K562 (cell line): ENCODE data around the gene CYB5R4. TPM values are rescaled to one million over a fixed set of nuclear protein-coding genes. Genes with fewer than 3 reads are reported as not detected.
A peak's percentile ranks its signal among the peaks of the same experiment; 100 is the strongest.

Experiments
- EP300 ChIP-seq: IDR thresholded peaks from 2 replicates; pipeline ENCODE4 v1.6.1; 2012; ENCODE audit warnings: low read length, improper control_type of control experiment
- ESRRA ChIP-seq: fragments of 450-650 bp; IDR thresholded peaks from 2 replicates; pipeline ENCODE4 v1.6.1; 2014; ENCODE audit warnings: low read depth, mild to moderate bottlenecking, moderate library complexity, borderline replicate concordance
- MTA1 ChIP-seq: fragments of 450-650 bp; IDR thresholded peaks from 2 replicates; pipeline ENCODE4 v1.6.1; 2017; ENCODE audit warnings: borderline replicate concordance
- NCOR1 ChIP-seq: fragments of 450-650 bp; IDR thresholded peaks from 2 replicates; pipeline ENCODE4 v1.6.1; 2016; ENCODE audit warnings: mild to moderate bottlenecking, moderate library complexity
- PRPF4 ChIP-seq: fragments of 200-400 bp; formaldehyde crosslinking; IDR thresholded peaks from one replicate; pipeline ENCODE4 v1.6.1; 2017; ENCODE audit warnings: low read length, low read depth, mild to moderate bottlenecking; ENCODE audit not compliant: insufficient read depth, poor library complexity, severe bottlenecking
- RCOR1 ChIP-seq, 2 experiments: IDR thresholded peaks; 2 replicates each; pipeline ENCODE4 v1.6.1; 2012; ENCODE audit warnings: low read depth in 2 of 2, low read length in 2 of 2, borderline replicate concordance in 1 of 2, improper control_type of control experiment in 1 of 2
- YBX1 ChIP-seq: fragments of 450-650 bp; IDR thresholded peaks from 2 replicates; pipeline ENCODE4 v1.7.1; 2016; ENCODE audit warnings: mild to moderate bottlenecking
- polyA plus RNA-seq, 8 experiments: library from polyadenylated mRNA; depleted of rRNA in 4 of 8; stranded (reverse) in 5 of 8; unstranded in 3 of 8; fragments of >200 nt; fragmentation: Nextera tagmentation in 2 of 8; fragmentation: Illumina TruSeq in 1 of 8; extraction: Ambion mirVana in 2 of 8; extraction: Trizol in 1 of 8; gene quantifications; 2 replicates each; pipeline versions ENCODE4 v1.2.1 to v1.2.3, GENCODE V29; 2011 to 2014; ENCODE audit warnings: inconsistent platforms in 1 of 8, missing spikeins in 1 of 8
- total RNA-seq, 7 experiments: library from RNA; depleted of rRNA in 6 of 7; stranded (reverse); fragments of >200 nt in 6 of 7; fragmentation: Illumina TruSeq in 2 of 7; extraction: Trizol in 2 of 7; gene quantifications; 2 replicates each; pipeline versions ENCODE4 v1.2.1 to v1.2.3, GENCODE V29; 2011 to 2021; ENCODE audit warnings: low replicate concordance in 1 of 7
- TF ChIP-seq, protein P1 (sequence below), 2 experiments: fragments of 450-650 bp in 1 of 2; sonication (generic) in 1 of 2; formaldehyde crosslinking in 1 of 2; IDR thresholded peaks; 2 replicates each; pipeline versions ENCODE4 v1.7.1 to v1.9.0; 2016 to 2022; ENCODE audit warnings: inconsistent platforms in 1 of 2, mild to moderate bottlenecking in 1 of 2, missing genetic modification reagents in 1 of 2
- TF ChIP-seq, protein P2 (sequence below): sonication (generic); IDR thresholded peaks from 2 replicates; pipeline ENCODE4 v1.6.1; 2016
- TF ChIP-seq, protein P3 (sequence below): fragments of 450-650 bp; formaldehyde crosslinking; IDR thresholded peaks from 2 replicates; pipeline ENCODE4 v1.4.0; 2022; ENCODE audit warnings: missing genetic modification characterization
- TF ChIP-seq, protein P4 (sequence below): IDR thresholded peaks from 2 replicates; pipeline ENCODE4 v1.6.1; 2014; ENCODE audit warnings: antibody characterized with exemption

Gene CYB5R4
- total and polyA plus RNA-seq, 9 of the 15 experiments (the other 6 are each of a cell fraction or from before 2014, with no cell fraction given): 5.9 to 23.1 (median 19.0) TPM

DNA sequence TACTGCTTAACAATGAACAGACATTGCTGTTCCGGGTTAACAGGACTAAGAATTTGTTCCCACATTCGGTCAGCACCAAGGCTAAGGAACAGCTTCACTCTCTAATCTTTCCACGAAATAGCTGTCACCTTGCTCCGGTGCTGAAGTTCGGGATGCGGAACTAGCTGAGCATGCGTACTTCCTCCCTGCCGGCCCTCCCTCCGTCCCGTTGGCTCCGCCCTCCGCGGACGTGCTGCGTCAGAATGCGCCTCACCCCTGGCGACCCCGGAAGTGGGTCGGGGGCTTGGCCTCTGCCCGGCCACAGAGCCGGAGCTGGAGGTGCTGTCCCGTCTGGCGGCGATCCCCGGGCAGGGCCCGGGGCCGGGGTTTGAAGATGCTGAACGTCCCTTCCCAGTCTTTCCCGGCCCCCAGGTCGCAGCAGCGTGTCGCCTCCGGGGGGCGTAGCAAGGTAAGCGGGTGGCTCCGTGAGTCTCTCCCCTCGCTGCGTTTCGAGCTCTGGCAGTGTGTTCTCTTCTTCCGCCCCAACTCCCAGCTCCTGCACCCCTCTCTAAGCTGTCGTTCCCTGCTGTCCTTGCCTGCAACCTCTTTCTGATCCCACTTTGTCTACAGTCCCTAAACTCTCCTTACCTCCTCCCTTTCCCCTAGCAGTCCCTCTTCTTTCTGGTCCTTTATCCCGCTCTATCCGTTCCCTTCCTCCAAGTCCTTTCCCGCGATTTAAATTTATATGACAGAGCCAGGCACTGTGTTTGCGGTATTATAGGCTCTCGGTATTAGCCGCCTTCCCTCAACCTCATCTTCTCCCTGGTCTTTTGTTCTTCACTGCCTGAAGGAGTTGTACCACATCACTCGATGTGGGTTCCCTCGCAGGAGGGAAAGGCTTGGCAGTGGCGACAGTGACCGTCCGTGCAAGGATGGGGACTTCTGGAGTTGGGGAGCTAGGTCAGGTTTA lies at the start of gene CYB5R4 (continued):
- TF ChIP-seq, protein P1, sequence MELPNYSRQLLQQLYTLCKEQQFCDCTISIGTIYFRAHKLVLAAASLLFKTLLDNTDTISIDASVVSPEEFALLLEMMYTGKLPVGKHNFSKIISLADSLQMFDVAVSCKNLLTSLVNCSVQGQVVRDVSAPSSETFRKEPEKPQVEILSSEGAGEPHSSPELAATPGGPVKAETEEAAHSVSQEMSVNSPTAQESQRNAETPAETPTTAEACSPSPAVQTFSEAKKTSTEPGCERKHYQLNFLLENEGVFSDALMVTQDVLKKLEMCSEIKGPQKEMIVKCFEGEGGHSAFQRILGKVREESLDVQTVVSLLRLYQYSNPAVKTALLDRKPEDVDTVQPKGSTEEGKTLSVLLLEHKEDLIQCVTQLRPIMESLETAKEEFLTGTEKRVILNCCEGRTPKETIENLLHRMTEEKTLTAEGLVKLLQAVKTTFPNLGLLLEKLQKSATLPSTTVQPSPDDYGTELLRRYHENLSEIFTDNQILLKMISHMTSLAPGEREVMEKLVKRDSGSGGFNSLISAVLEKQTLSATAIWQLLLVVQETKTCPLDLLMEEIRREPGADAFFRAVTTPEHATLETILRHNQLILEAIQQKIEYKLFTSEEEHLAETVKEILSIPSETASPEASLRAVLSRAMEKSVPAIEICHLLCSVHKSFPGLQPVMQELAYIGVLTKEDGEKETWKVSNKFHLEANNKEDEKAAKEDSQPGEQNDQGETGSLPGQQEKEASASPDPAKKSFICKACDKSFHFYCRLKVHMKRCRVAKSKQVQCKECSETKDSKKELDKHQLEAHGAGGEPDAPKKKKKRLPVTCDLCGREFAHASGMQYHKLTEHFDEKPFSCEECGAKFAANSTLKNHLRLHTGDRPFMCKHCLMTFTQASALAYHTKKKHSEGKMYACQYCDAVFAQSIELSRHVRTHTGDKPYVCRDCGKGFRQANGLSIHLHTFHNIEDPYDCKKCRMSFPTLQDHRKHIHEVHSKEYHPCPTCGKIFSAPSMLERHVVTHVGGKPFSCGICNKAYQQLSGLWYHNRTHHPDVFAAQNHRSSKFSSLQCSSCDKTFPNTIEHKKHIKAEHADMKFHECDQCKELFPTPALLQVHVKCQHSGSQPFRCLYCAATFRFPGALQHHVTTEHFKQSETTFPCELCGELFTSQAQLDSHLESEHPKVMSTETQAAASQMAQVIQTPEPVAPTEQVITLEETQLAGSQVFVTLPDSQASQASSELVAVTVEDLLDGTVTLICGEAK (IDR thresholded peaks at IDR 0.05): peak; percentile 92
- TF ChIP-seq, protein P1 (CRISPR knock-in tag; IDR thresholded peaks at IDR 0.05): peak; percentile 79
- TF ChIP-seq YBX1: no peak
- TF ChIP-seq RCOR1 (IDR thresholded peaks at IDR 0.05; ENCODE audit: borderline replicate concordance in 1 of 2, low read depth in 2 of 2, low read length in 2 of 2): peak; percentile 28 to 98; a peak in 2 of 4 replicates
- TF ChIP-seq, protein P2, sequence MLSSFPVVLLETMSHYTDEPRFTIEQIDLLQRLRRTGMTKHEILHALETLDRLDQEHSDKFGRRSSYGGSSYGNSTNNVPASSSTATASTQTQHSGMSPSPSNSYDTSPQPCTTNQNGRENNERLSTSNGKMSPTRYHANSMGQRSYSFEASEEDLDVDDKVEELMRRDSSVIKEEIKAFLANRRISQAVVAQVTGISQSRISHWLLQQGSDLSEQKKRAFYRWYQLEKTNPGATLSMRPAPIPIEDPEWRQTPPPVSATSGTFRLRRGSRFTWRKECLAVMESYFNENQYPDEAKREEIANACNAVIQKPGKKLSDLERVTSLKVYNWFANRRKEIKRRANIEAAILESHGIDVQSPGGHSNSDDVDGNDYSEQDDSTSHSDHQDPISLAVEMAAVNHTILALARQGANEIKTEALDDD: no peak
- TF ChIP-seq ESRRA: peak; percentile 41; the same call in 1 of the 2 replicates
- TF ChIP-seq NCOR1: no peak; the same call in 1 of the 2 replicates
- TF ChIP-seq, protein P3, sequence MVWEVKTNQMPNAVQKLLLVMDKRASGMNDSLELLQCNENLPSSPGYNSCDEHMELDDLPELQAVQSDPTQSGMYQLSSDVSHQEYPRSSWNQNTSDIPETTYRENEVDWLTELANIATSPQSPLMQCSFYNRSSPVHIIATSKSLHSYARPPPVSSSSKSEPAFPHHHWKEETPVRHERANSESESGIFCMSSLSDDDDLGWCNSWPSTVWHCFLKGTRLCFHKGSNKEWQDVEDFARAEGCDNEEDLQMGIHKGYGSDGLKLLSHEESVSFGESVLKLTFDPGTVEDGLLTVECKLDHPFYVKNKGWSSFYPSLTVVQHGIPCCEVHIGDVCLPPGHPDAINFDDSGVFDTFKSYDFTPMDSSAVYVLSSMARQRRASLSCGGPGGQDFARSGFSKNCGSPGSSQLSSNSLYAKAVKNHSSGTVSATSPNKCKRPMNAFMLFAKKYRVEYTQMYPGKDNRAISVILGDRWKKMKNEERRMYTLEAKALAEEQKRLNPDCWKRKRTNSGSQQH (CRISPR knock-in tag): 0 out of 2 replicates have a peak, but pooled peaks have one; percentile 26
- peak; percentile 44 for TF ChIP-seq MTA1
- peak; percentile 39; the same call in 1 of the 2 replicates for TF ChIP-seq EP300
- no peak for TF ChIP-seq PRPF4
- TF ChIP-seq, protein P4, sequence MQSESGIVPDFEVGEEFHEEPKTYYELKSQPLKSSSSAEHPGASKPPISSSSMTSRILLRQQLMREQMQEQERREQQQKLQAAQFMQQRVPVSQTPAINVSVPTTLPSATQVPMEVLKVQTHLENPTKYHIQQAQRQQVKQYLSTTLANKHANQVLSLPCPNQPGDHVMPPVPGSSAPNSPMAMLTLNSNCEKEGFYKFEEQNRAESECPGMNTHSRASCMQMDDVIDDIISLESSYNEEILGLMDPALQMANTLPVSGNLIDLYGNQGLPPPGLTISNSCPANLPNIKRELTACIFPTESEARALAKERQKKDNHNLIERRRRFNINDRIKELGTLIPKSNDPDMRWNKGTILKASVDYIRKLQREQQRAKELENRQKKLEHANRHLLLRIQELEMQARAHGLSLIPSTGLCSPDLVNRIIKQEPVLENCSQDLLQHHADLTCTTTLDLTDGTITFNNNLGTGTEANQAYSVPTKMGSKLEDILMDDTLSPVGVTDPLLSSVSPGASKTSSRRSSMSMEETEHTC: no peak
